ENCODE results near the gene SBNO2.

SBNO2 gene, protein sequence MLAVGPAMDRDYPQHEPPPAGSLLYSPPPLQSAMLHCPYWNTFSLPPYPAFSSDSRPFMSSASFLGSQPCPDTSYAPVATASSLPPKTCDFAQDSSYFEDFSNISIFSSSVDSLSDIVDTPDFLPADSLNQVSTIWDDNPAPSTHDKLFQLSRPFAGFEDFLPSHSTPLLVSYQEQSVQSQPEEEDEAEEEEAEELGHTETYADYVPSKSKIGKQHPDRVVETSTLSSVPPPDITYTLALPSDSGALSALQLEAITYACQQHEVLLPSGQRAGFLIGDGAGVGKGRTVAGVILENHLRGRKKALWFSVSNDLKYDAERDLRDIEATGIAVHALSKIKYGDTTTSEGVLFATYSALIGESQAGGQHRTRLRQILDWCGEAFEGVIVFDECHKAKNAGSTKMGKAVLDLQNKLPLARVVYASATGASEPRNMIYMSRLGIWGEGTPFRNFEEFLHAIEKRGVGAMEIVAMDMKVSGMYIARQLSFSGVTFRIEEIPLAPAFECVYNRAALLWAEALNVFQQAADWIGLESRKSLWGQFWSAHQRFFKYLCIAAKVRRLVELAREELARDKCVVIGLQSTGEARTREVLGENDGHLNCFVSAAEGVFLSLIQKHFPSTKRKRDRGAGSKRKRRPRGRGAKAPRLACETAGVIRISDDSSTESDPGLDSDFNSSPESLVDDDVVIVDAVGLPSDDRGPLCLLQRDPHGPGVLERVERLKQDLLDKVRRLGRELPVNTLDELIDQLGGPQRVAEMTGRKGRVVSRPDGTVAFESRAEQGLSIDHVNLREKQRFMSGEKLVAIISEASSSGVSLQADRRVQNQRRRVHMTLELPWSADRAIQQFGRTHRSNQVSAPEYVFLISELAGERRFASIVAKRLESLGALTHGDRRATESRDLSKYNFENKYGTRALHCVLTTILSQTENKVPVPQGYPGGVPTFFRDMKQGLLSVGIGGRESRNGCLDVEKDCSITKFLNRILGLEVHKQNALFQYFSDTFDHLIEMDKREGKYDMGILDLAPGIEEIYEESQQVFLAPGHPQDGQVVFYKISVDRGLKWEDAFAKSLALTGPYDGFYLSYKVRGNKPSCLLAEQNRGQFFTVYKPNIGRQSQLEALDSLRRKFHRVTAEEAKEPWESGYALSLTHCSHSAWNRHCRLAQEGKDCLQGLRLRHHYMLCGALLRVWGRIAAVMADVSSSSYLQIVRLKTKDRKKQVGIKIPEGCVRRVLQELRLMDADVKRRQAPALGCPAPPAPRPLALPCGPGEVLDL (N-terminal part only)

DNA sequence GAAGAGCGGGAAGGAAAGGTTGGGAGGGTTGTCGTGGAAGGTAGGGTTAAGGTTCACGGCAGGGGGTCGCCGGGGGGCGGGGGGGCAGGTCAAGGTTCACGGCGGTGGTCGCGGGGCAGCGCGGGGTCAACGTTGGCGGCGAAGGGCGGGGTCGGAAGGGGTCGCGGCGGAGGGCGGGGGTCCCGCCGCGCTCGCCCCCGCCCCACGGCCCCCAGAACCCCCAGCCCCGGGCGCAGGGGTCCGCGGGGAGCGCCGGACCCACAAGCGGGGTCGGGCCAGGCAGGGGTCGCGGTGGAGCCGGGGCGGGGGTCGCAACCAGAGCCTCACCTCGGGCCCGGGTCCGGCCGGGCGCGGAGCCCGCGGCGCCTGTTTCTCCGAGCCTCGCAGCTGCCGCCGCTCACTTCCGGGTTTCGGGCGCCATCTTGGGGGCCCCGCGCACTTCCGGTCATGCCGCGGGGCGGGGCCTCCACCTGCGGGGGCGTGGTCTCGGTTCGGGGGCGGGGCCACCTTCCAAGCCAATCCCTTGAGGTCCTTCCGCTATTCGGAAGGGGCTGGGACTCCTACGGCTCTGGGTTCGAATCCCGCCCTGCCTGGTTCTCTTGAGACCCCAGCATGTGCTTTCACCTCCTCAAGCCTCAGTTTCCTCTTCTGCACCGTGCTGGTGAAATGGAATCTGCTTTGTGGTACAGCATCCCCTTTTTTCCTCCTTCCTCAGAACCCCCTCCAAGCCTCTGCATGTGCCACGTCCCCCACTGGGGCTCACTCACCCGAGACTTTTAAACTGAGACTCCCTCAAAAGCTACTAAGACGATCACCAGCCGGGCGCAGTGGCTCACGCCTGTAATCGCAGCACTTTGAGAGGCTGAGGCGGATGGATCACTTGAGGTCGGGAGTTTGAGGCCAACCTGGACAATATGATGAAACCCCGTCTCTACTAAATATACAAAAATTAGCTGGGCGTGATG, at the start of gene SBNO2:
Gene SBNO2, minus strand, starts transcription at position 424 of the 965 bp plus-strand sequence. CDS start 19,992 bp downstream, outside the sequence.
- peak; percentile 93 for DNase-seq

DNA sequence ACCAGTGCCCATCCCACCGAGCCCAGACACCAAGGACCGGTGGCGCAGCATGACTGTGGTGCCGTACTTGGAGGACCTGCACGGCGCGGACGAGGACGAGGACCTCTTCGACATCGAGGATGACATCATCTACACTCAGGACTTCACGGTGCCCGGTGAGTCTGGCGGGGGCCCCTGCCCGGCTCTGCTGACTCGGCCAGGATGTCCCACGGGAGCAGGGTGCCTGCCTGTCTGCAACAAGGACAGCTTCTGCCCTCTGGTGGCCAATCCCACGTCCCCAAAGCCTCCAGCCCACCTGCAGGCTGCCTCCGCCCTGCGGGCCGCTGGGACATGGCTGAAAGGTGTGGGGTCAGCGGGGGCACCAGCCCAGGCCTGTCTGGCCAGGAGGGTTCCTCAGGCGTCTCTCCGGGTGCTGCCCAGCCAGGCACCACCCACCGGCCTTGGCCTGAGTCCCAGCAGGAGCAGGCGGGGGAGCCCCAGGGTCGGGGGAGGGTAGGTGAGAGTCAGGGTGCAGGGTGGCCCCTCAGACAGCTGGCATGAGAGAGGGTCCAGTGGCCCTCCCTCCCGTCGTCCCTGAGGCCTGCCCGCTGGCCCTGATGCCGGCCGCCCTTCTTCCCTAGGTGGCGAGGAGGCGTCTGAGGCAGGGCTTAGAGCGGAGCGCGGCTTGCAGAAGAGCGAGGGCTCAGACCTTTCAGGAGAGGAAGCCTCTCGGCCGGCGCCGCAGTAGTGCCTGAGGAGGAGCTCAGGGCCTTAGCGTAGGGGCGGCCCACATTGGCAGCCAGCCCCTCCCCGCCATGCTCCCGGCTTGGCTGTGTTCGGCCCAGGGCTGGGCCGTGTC, 49.2 kb upstream of the SBNO2 start:
- DNase-seq, result no peak

DNA sequence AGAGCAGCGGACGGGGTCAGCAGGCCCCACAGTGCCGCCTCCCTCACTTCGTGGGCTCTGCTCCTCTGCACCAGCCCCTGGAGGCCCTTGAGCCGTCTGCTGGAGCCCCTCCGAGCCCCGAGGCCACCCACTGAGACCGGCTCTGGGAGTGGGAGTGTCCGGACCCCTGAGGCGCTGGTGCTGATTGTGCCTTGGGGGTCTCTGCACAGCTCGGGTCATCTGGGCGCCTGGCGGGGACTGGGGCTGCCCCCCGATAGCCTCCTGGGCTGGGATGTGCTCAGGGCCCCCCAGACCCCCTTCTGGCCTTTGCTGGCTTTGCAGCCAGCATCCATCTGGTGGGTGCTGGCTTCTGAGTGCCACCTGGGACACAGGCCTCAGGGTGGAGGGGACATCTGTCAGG, 48.3 kb upstream of the SBNO2 start:
- no peak for DNase-seq

DNA sequence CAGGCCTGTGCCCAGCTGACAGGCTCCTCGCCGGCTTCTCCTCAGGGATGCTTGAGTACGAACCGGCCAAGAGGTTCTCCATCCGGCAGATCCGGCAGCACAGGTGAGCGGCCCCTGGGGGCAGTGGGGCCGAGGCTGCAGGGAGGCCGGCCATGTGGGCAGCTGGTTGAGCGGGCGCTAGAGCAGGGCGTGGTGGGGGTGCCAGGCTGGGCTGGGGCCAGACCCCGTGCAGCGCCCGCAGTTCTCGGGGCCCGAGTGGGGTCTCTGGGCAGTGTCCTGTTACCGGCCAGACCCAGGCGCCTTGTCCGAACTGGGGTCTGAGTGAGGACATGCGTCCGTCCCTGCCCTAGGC, 47.8 kb upstream of the SBNO2 start:
- DNase-seq, result no peak

DNA sequence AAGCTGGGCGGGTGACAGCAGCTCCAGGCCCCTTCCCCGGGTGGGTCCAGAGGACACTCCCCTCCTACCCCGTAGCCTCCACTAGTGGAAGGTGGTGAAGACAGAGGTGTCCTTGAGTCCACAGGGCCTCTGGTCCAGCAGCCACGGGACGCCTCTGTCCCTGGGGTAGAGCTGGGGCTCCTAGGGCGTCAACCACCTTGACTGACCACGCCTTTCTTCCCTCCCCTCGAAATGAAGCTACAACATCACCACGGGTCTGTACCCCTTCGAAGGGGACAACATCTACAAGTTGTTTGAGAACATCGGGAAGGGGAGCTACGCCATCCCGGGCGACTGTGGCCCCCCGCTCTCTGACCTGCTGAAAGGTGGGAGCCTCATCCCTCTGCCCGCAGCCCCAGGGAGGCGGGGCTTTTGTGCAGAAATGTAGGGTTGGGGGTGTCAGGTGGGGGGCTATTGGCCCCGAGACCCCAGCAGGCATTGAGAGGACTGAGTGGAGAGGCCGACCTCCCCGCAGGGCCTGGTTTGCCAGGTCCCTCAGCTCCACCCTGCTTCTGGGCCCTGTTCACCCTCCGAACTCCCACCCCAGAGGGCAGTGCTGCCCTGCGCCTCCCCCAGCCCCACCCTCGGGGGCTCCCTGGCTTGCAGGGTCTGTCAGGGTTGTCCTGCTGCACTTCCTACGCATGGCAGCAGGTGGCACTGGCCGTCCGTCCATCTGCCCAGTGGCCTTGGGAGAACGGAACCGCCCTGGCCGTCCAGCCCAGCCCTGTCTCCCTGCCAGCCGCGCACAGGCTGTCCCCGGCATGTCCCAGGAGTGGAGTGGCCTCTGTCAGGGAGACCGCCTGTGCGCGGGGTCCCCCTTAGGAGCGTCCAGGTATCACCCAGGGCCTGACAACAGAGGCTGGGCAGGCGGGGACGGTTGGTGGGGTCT, 47.2 kb upstream of the SBNO2 start:
- no peak for DNase-seq

DNA sequence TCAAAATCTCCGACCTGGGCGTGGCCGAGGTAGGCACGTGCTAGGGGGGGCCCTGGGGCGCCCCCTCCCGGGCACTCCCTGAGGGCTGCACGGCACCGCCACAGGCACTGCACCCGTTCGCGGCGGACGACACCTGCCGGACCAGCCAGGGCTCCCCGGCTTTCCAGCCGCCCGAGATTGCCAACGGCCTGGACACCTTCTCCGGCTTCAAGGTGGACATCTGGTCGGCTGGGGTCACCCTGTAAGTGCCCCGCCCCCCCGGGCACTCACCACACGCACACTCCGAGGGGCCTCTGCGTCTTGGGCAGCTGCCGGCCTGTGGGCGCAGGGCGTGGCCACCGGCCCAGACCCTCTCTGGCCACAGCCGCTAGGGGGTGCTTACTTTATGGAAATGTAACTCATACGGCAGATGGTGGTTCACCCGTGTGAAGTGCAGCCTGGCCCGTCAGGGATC, 46.4 kb upstream of the SBNO2 start:
- DNase-seq, result no peak

DNA sequence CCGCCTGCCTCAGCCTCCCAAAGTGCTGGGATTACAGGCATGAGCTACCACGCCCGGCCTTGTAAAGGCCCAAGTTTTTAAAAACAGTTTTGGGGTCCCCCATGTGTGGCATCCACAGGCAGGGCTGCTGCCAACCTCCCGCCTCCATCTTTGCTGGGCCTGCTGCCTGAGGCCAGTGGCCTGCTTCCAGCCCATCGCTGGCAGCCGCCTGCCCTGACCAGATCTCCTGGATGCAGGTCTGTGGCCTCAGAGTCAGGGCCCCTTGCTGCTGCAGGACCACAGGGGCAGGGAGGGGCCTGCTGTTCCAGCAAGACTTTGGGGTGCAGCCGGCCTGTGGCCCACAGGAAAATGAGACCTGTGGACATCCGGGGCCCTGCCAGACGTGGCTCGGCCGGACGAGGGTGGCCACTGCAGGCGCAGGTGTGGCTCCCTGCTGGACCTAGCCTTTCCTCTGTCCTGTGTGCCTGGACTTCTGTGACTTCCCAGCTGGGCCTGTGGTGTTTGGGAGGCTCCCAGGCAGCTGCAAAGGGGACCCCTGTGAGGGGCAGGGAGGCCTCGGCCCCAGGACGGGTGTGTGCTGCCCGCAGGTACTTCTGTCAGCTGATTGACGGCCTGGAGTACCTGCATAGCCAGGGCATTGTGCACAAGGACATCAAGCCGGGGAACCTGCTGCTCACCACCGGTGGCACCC, 45.9 kb upstream of the SBNO2 start:
- no peak for DNase-seq

DNA sequence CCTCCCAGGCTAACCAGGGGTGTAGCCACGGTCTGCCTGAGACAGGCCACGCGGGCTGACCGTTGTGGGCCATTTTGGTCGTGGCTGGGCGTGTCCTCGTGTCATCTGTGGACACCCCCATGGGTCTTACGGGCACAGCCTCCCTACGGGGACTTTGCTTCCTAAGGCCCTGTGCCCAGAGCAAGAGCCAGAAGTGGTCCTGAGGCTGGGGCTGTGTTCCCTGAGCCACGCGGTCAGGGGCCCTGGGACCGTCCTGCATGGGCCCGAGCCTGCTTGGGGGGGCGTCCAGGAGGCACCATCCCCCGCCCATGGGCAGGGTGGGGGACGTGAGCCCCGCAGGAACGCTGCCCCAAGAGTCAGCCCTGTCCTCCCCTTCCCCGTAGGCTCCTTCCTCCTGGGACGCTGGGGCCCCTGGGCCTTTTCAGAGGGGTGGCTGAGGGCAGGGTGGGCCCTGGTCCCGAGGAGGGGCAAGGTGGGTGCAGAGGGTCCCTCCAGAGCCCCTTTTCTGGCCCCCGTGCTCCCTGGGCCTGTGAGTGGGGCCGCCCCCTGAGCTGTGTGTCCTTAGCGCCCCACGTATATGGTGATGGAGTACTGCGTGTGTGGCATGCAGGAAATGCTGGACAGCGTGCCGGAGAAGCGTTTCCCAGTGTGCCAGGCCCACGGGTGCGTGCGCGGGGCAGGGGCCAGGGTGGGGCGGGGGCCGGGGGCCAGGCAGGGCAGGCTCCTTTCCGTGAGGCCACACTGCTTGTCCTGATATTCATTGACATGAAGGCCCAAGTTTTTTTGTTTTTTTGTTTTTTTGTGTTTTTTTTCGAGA, 44.9 kb upstream of the SBNO2 start:
- DNase-seq, result no peak

DNA sequence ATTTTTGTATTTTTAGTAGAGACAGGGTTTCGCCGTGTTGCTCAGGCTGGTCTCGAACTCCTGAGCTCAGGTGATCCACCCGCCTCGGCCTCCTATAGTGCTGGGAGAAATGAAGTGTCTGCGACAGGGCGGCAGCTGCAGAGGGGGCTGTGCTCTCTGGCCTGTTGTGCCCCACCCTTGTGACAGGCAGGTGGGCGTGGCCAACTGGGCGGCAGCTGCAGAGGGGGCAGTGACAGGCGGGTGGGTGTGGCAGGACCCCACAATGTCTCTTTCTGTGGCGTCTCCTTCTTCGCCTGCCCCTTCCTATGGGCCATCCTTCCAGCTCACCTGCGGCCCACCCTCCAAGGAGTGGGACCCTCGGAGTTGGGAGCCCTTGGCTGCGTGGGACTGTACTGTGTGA, 43.3 kb upstream of the SBNO2 start:
- DNase-seq, result no peak

DNA sequence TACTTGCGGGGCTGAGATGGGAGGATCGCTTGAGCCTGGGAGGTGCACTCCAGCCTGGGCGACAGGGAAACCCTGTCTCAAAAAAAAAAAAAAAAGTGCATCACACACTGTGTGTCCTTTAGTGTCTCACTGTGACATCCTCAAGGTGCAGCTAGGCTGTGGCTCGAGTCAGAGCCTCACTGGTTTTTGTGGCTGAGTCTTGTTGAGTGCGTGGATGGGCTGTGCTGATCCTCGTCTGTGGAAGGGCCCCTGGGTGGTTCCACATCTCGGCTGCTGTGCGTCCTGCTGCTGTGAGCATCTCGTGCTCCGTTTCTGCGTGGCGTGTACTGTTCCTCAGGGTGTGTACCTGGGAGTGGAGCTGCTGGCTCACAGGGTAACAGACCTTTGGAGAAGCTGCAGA, 42.7 kb upstream of the SBNO2 start:
- DNase-seq, result no peak

DNA sequence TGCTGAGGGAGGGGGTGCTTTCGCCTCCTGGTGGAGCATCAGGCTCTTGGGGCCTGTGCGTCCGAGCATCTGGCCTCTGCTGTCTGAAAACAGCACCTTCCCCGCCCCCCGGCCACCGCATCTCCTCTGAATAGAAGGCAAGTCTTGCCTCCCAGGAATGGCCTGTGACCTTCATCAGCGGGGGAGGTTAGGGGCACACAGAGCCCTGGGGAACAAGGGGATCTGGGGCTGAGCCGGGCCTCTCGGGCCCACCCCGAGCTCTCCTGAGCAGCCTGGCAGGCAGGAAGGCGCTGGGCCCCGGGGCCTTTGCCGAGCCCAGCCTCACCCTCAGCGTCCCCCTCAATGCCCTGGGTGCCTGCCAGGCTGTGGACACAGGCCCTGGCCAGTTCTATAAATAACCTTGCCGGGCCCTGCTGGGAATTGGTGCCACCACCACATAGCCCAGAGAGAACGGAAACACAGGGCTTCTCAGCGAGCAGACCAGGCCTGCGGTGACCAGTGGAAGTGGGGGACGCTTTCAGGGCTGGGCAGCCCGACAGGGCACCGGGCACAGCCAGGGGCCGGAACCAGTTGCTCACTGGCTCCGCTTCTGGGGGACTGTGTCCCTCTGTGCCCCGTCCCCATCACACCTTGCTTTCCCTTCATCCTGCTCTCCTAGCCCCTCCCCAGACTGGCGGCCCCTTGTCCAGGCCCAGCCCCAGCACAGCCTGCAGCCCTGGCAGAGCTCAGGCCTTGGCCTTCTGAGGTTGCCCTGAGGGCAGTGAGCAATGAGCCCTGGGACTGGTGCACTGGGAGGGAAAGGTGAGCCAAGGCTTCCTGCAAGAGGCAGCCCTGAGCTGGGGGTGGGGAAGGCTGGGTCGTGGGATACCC, 41.0 kb upstream of the SBNO2 start:
- DNase-seq, result no peak

DNA sequence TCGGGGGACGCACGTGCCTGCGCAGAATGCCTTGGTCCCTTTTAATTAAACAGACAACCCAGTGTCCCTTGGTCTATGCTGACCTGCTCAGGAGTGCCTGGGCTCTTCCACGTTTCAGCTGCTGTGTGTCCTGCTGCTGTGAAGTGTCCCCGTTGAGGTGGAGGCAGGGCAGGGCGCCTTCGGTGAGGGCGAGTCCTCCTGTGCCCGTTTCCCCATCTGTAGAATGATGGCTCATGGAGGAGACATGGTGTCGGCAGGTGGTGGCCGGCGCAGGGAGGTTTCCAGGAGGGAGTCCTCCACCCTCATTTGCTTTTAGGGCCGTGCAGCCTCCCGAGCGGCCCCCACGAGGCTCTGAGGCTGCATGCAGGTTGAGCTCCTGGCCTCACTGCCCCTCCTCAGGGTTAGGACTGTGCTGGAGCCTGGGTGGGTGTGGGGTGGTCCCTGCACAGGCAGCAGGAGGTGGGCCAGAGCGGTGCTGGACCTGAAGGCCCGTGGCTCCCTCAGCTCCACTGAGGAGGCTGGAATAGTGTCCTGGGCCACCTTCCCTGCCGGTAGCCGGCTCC, 40.3 kb upstream of the SBNO2 start:
- no peak for DNase-seq

DNA sequence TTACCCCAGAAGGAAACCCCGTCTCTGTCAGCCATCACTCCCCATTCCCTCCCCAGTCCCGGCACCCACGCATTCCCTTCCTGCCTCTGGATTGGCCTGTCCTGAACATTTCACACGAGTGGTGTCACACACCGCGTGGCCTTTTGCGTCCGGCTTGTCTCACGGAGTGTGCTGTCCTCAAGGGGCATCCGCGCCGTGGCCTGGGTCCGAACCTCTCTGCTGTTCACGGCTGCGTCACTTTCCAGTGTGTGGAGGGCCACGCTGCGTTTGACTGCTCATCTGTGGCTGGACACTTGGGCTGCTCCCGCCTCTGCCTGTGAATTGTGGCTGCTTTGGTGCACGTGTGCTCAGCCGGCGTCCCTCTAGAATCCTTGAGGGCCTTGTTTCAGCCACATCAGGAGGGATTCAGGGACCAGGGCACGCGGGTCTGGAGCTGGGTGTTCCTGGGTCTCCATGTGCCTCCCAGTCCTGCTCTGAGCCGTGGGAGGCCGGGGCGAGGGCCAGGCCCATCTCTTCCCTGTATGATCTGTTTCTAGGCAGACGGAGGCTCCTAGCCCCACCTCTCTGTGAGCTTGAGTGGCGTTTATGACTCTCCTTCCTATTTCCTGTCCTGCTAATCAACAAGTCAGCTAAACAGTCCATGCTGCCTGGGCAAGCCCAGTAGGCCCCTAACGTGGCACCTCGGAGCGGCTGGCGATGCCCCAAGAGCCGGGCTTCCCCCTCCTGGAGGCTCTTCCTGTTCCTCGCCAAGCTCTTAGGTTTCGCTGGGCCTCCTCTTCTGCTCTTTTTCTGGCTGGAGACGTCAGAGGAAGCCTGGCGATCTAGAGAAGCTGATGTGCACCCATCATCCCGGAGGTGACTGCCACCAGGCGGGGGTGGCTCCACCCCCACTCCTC, 39.6 kb upstream of the SBNO2 start:
- peak; percentile 53 for DNase-seq

DNA sequence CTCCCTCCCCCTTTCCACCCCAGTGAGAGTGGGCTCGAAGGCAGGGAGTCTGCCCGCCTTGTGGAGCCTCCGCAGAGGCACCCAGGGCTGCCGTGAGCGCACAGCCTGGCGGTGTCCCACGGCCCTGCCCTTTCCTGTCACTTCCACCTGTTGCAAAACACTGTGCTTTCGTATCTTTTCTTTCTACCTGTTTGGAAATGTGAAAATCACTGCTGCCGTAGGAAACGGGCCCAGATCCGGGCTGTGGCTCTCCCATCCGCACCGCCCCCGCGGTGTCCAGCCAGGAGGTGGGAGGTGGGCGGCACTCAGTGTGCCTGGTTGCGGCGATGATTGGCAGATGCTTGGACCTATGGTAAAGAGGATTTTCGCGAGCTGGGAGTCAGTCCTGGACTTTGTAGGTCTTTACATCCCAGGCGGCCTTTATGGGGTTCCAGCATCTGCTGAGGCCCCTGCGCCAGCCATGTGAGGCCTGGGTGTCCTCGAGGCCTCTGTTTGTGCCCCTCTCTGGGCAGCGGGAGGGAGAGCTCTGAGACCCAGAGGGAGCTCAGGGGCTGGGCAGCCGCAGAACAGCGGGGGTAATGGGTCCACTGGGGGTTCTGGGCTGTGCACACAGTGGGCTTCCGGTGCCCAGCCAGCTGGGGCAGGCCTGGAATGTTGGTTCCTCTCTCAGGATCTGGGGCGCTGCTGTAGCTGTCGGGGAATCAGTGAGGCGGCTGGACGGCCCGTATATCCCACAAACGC, 37.6 kb upstream of the SBNO2 start:
- DNase-seq, result no peak

DNA sequence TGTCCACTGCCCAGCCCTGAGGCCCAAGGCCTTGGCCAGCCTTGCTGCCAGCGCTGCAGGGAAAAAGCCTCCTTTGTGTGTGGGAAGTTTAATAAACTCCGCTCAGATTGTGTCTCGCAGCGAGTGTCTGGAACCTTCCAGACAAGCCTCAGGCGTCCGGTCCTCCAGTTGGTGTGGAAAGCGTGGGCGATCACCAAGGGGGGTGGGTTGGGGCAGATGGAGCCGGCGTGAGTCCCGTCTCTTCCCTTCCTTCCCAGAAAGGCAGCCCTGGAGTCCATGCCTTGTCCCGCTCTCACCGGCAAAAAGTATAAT, 36.1 kb upstream of the SBNO2 start:
- DNase-seq, result no peak

Data from stimulated activated CD4-positive, alpha-beta T cell treated with anti-CD3 and anti-CD28 coated beads, Interleukin-4, amount 100 ng/mL, for 24 hours (primary cell).